Effector CD4-positive, alpha-beta T cell (primary cell): ENCODE results near the gene RAB3C.

Source experiments
- DNase-seq: peaks from one replicate; pipeline ENCODE4 v3.0.0-alpha.2; 2020

The RAB3C gene

GRCh38 chr5:58836351-58836750 lies 253.5 kb downstream of the RAB3C start:
- no peak for DNase-seq

- no peak for DNase-seq
These were observed 255.9 kb downstream of the RAB3C start for GRCh38 chr5:58838729-58839128.

DNA sequence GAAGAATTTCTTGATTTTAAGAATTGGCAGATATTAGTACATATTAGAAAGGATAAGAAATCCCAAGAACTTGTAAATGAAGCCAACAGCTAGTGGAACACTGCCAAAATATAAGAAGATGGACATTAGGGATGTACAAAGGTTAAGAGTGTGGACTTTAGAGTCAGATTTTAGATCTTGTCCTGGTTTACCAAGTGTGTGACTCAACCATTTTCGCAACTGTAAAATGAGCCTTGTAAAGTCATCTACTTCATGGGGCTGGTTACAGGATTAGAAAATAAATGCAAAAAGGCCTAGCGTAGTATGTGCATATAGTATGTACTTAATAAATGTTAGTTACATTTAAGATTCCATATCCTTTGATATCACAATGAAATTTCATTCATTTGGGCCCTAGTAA lies 260.0 kb downstream of the RAB3C start:
- no peak for DNase-seq

GRCh38 chr5:58844395-58844794 lies 261.5 kb downstream of the RAB3C start:
- DNase-seq = no peak

GRCh38 chr5:58847041-58847440 lies 264.2 kb downstream of the RAB3C start:
- no peak for DNase-seq

DNA sequence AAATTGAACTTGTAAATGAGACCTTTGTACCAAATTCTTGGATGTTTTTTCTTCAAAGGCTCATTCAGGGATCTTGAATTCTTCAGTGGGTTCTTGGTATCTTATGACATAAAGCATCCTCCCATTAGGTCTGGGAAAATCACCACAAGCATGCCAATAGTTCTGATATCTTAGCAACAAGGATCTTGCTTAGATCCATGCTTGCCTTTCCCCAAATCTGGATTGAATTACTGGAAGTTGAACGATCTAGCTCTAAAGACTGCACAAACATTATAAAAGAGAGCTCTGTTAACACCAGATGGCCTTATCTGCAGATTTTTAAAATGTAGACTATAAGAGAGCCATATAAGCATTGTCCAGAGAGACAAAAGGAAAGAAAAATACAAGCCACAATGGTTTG lies 266.3 kb downstream of the RAB3C start:
- DNase-seq = no peak

DNA sequence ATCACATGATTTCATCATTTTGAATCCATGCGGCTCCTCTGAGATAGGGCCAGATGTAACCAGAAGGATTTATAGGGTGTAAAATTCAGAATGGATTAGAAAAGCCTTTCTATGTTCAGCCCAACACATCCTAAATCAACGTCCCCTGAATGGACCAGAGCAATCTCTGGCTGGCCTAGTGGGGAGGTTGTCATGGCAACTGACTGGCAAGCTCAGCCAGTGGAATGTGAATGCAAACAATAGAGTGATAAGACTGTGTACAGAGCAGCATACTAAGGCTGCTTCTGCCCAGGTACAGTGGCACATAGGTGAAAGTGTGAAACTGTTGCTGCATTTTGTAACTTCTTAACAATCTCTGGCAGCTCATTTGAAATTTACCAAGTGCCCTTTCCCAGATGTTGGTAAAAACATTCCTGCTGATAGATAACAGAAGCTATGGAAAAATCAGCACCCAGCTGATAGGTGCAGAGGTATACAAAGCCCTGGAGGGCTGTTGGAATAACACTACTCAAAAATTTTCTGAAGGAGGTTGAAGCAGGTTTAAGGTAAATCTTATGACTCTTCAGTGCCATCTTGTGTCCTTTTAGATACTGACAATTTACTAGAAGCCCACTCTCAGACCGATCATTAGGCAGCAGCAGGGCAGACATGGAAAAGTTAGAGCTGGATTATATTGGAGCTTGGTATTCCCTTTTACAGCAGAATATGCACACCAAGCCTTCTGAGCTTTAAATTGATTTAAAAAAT lies 267.2 kb downstream of the RAB3C start:
- no peak for DNase-seq

DNA sequence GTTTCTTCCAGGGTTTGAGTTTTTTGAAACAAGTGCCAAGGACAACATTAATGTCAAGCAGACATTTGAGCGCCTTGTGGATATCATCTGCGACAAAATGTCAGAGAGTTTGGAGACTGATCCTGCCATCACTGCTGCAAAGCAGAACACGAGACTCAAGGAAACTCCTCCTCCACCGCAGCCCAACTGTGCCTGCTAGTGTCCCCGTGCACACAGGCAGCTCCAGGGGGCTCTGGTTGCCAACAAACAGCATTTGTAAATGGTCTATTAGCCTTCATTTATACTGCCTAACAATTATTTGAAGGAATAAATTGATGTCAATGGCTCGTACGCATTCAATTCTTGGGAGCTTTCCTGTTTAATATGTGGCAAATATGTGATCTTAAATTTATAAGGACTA lies 268.3 kb downstream of the RAB3C start:
- DNase-seq = no peak

DNA sequence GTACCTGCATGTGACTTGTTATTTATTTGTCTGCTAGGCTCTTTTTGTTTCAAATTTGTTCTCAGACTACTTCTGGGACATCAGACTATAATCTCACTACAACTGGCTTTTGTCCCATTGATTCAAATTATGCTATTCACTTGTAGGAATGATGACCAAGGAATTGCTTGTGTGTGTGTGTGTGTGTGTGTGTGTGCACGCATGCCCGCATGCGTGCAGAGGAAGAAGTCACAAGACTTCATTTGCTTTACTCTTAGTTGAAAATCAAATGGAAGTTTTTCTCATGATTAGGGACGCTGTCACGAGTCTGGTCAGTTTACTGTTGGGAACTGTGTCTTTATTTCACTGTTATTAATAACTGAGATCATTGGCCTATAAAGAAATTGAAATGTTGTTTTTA lies 268.7 kb downstream of the RAB3C start:
- no peak for DNase-seq

- no peak for DNase-seq
These were observed 269.7 kb downstream of the RAB3C start for GRCh38 chr5:58852566-58852965.

- no peak for DNase-seq
These were observed 271.6 kb downstream of the RAB3C start for GRCh38 chr5:58854441-58854840.

- no peak for DNase-seq
These were observed 273.2 kb downstream of the RAB3C start for GRCh38 chr5:58855851-58856739.

DNA sequence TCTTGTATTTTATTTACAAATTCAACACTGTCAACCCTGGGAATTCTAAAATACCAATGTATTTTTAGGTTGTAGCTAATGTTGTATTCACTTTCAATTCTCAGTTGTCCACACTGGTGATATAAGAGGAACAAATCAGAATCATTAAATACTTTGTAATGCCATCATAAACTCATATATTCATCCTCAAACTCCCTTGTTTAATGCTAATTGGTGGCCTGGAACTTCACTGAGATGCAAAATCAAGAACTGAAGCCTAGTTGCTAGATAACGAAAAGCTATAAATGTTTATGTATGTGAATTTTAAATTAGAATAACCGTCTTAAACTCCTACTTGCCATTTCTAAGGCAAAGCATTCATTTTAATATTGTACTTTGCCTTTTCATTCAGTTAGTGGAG lies 274.7 kb downstream of the RAB3C start:
- DNase-seq = no peak

- DNase-seq = no peak
These were observed 277.8 kb downstream of the RAB3C start for GRCh38 chr5:58860680-58861079.

DNA sequence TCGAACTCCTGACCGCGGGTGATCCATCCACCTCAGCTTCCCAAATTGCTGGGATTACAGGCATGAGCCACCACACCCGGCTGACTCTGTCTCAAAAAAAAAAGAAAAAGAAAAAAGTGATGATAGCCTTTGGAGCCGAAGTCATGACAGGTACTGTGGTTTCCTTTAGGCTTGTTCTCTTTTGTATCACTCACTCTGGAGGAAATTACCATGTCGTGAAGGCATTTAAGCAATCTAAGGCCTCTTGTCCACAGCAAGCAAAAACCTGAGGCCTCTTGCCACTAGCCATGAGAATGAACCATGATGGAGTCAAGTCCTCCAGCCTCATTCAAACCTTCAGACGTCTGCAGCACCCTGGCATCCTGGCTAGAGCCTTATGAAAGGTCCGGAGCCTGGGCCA lies 286.1 kb downstream of the RAB3C start:
- DNase-seq = no peak

GRCh38 chr5:58871648-58872242 lies 288.9 kb downstream of the RAB3C start:
- DNase-seq = peak; percentile 7

DNA sequence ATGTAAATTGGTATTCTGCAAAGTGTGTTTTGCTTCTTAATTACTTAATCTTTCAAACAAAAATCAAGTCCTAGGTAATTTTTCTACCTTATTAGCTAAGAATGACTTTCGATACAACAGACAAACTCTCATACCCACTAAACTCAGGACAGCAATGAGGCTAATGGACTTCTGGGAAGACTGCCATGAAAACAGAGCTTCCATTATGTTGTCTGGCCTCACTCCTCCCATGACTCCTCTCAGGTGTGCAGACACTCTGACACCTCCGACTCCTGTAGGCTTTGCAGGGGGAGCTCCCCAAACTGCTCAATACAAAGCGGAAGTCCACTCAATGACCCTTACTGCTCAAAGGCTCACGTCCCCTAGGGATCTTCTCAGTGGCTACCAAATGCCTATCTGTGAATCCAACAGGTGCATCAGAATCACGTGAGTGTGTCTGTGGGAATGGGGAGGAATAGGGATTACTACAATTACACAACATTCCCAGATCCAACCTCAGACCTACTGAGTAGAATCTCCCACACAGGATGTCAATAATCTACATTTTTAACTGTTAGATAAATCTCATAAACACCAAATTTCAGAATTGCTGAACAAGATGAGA lies 289.9 kb downstream of the RAB3C start:
- no peak for DNase-seq

DNA sequence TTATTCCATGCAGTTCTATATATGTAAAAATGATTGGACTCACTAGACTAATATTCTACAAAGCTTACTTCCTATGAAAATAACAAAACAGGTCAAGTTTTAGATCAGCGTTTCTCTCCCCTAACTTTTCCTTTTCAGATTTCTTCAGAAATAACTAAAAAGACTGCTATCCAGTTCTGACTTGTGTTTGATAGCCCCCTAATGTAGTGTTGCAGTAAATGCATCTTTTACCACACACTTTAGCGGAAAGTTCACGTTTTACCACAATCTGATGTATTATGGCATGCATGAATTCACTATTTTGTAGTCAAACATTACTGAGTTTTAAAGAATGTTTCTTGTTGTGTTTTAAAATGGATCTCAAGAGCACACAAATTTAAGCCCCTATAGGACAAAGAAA lies 292.7 kb downstream of the RAB3C start:
- DNase-seq = no peak

DNA sequence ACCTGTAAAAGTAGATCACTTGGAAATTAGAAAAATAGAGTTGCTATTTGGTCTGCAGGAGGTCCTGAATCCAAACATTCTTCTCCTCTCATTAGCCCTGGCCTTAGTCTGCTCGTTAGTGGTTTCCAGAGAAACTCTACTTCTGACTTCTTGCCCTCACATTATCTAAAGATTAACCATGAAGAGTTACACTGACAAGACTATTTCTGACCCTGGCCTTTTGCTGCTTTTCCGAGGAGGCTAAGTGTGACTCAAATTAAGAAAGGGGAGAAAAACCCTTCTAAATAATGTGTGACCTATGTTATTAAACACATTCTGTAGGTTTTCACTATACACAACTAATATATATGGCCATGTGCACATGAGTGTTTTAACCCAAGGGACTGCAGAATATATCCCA lies 302.4 kb downstream of the RAB3C start:
- no peak for DNase-seq

- peak; percentile 48 for DNase-seq
These were observed 303.7 kb downstream of the RAB3C start for GRCh38 chr5:58886315-58887207.

DNA sequence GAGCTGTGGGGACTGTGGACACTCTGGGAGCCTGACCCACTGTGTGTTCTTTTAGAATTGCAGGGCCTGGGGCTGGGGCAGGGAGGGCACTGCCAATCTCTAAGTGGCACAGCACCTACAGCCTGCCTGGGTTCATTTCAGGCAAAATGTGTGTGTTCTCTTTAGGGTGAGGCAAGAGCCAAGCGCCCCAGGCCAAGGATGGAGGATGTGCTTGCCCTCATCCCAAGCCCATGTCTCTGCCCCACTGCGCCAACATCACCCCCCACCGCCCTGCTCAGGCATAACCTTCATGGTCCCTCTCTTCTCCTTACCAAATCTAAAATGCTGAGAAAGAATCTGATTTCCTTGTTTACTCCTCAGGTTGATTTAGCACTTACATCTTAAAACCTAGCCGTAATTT lies 304.4 kb downstream of the RAB3C start:
- no peak for DNase-seq

- no peak for DNase-seq
These were observed 305.0 kb downstream of the RAB3C start for GRCh38 chr5:58887721-58888409.
